ENCODE data around the gene LRMDA. TPM values are rescaled to one million over a fixed set of nuclear protein-coding genes. Genes with fewer than 3 reads are reported as not detected.

LRMDA gene
- total RNA-seq, 2 experiments from 2014 or later: not detected

GRCh38 chr10:76553263-76554032, 1122.0 kb downstream of the LRMDA start:
- no peak overlapping the region for H3K4me3 Mint-ChIP-seq
- CTCF ChIA-PET: no interaction called here
- no peak for DNase-seq
- no peaks in the 10 kb centered on the region for H3K36me3 Mint-ChIP-seq (ENCODE audit: low read depth)
- intact Hi-C loops (cut with micrococcal nuclease): no loop called here
- H3K27me3 Mint-ChIP-seq (ENCODE audit: low read depth): no peaks in the 10 kb centered on the region
- no peak overlapping the region for H3K27ac Mint-ChIP-seq
- no peaks in the 10 kb centered on the region for H3K4me1 Mint-ChIP-seq (ENCODE audit: low read depth)
- H3K9me3 Mint-ChIP-seq: no peaks in the 10 kb centered on the region

- H3K27ac Mint-ChIP-seq: no peak overlapping the region
- H3K36me3 Mint-ChIP-seq (ENCODE audit: low read depth): no peaks in the 10 kb centered on the region
- H3K4me1 Mint-ChIP-seq (ENCODE audit: low read depth): no peaks in the 10 kb centered on the region
- DNase-seq: no peak
- no peaks in the 10 kb centered on the region for H3K27me3 Mint-ChIP-seq (ENCODE audit: low read depth)
- CTCF ChIA-PET: no interaction called here
- intact Hi-C loops (cut with micrococcal nuclease): no loop called here
- H3K4me3 Mint-ChIP-seq: no peak overlapping the region
- H3K9me3 Mint-ChIP-seq: no peaks in the 10 kb centered on the region
These were observed 1122.6 kb downstream of the LRMDA start for GRCh38 chr10:76554033-76554408.

GRCh38 chr10:76554478-76554877, 1123.1 kb downstream of the LRMDA start:
- CTCF ChIA-PET: no interaction called here

GRCh38 chr10:76555067-76555670, 1123.7 kb downstream of the LRMDA start:
- Mint-ChIP-seq H3K4me3 (no peak overlapping the region), H3K4me1 (ENCODE audit: low read depth) (no peaks in the 10 kb centered on the region), H3K27me3 (ENCODE audit: low read depth) (no peaks in the 10 kb centered on the region), H3K27ac (no peak overlapping the region), H3K36me3 (ENCODE audit: low read depth) (no peaks in the 10 kb centered on the region), H3K9me3 (no peaks in the 10 kb centered on the region)
- no peak for DNase-seq
- CTCF ChIA-PET: interaction anchor here (0.7 kb wide), 1 partner anchor 71 kb away, joined by 5 read pairs; no protein-coding TSS in a partner anchor
- intact Hi-C loops (cut with micrococcal nuclease): no loop called here

More at GRCh38 chr10:76554478-76554877, 1123.1 kb downstream of the LRMDA start:
- no peak for DNase-seq
- Mint-ChIP-seq H3K36me3 (ENCODE audit: low read depth) (no peaks in the 10 kb centered on the region), H3K27ac (no peak overlapping the region), H3K27me3 (ENCODE audit: low read depth) (no peaks in the 10 kb centered on the region), H3K9me3 (no peaks in the 10 kb centered on the region), H3K4me1 (ENCODE audit: low read depth) (no peaks in the 10 kb centered on the region), H3K4me3 (no peak overlapping the region)
- intact Hi-C loops (cut with micrococcal nuclease): no loop called here

GRCh38 chr10:76557366-76557765, 1125.9 kb downstream of the LRMDA start:
- H3K4me1 Mint-ChIP-seq (ENCODE audit: low read depth): no peaks in the 10 kb centered on the region
- CTCF ChIA-PET: no interaction called here
- no peaks in the 10 kb centered on the region for H3K36me3 Mint-ChIP-seq (ENCODE audit: low read depth)

GRCh38 chr10:76558586-76558985, 1127.2 kb downstream of the LRMDA start:
- no peak overlapping the region for H3K27ac Mint-ChIP-seq
- CTCF ChIA-PET: no interaction called here
- no peak overlapping the region for H3K4me3 Mint-ChIP-seq
- intact Hi-C loops (cut with micrococcal nuclease): no loop called here
- DNase-seq: no peak
- H3K9me3 Mint-ChIP-seq: no peaks in the 10 kb centered on the region
- H3K36me3 Mint-ChIP-seq (ENCODE audit: low read depth): no peaks in the 10 kb centered on the region
- H3K27me3 Mint-ChIP-seq (ENCODE audit: low read depth): no peaks in the 10 kb centered on the region
- no peaks in the 10 kb centered on the region for H3K4me1 Mint-ChIP-seq (ENCODE audit: low read depth)

More at GRCh38 chr10:76557366-76557765, 1125.9 kb downstream of the LRMDA start:
- no peak overlapping the region for H3K4me3 Mint-ChIP-seq
- intact Hi-C loops (cut with micrococcal nuclease): no loop called here
- DNase-seq: no peak
- H3K27ac Mint-ChIP-seq: no peak overlapping the region
- no peaks in the 10 kb centered on the region for H3K9me3 Mint-ChIP-seq
- no peaks in the 10 kb centered on the region for H3K27me3 Mint-ChIP-seq (ENCODE audit: low read depth)

- no peak overlapping the region for H3K4me3 Mint-ChIP-seq
- H3K27ac Mint-ChIP-seq: no peak overlapping the region
- CTCF ChIA-PET: no interaction called here
- no peaks in the 10 kb centered on the region for H3K27me3 Mint-ChIP-seq (ENCODE audit: low read depth)
- DNase-seq: no peak
- H3K9me3 Mint-ChIP-seq: no peaks in the 10 kb centered on the region
- no peaks in the 10 kb centered on the region for H3K36me3 Mint-ChIP-seq (ENCODE audit: low read depth)
- intact Hi-C loops (cut with micrococcal nuclease): no loop called here
- H3K4me1 Mint-ChIP-seq (ENCODE audit: low read depth): no peaks in the 10 kb centered on the region
These were observed 1127.8 kb downstream of the LRMDA start for GRCh38 chr10:76558996-76559891.

- CTCF ChIA-PET: no interaction called here
- Mint-ChIP-seq H3K27ac (no peak overlapping the region), H3K27me3 (ENCODE audit: low read depth) (no peaks in the 10 kb centered on the region), H3K36me3 (ENCODE audit: low read depth) (no peaks in the 10 kb centered on the region), H3K4me3 (no peak overlapping the region), H3K4me1 (ENCODE audit: low read depth) (no peaks in the 10 kb centered on the region), H3K9me3 (no peaks in the 10 kb centered on the region)
- intact Hi-C loops (cut with micrococcal nuclease): no loop called here
- no peak for DNase-seq
These were observed 1128.4 kb downstream of the LRMDA start for GRCh38 chr10:76559892-76560220.

GRCh38 chr10:76560338-76560737, 1128.9 kb downstream of the LRMDA start:
- H3K9me3 Mint-ChIP-seq: no peaks in the 10 kb centered on the region
- H3K27me3 Mint-ChIP-seq (ENCODE audit: low read depth): no peaks in the 10 kb centered on the region
- intact Hi-C loops (cut with micrococcal nuclease): no loop called here
- DNase-seq: no peak
- H3K4me3 Mint-ChIP-seq: no peak overlapping the region
- no peaks in the 10 kb centered on the region for H3K36me3 Mint-ChIP-seq (ENCODE audit: low read depth)
- no peaks in the 10 kb centered on the region for H3K4me1 Mint-ChIP-seq (ENCODE audit: low read depth)
- CTCF ChIA-PET: no interaction called here
- no peak overlapping the region for H3K27ac Mint-ChIP-seq

- DNase-seq: no peak
- H3K36me3 Mint-ChIP-seq (ENCODE audit: low read depth): no peaks in the 10 kb centered on the region
- no peaks in the 10 kb centered on the region for H3K27me3 Mint-ChIP-seq (ENCODE audit: low read depth)
- H3K27ac Mint-ChIP-seq: no peak overlapping the region
- peaks cover 3% of the 10 kb centered on the region for H3K9me3 Mint-ChIP-seq
- CTCF ChIA-PET: no interaction called here
- no peak overlapping the region for H3K4me3 Mint-ChIP-seq
- H3K4me1 Mint-ChIP-seq (ENCODE audit: low read depth): no peaks in the 10 kb centered on the region
- intact Hi-C loops (cut with micrococcal nuclease): no loop called here
These were observed 1131.9 kb downstream of the LRMDA start for GRCh38 chr10:76563286-76563685.

GRCh38 chr10:76572021-76572420, 1140.6 kb downstream of the LRMDA start:
- no peaks in the 10 kb centered on the region for H3K4me1 Mint-ChIP-seq (ENCODE audit: low read depth)
- H3K9me3 Mint-ChIP-seq: peaks cover 3% of the 10 kb centered on the region
- no peak overlapping the region for H3K4me3 Mint-ChIP-seq
- H3K27ac Mint-ChIP-seq: no peak overlapping the region
- H3K27me3 Mint-ChIP-seq (ENCODE audit: low read depth): no peaks in the 10 kb centered on the region
- no peak for DNase-seq
- CTCF ChIA-PET: no interaction called here
- intact Hi-C loops (cut with micrococcal nuclease): no loop called here
- H3K36me3 Mint-ChIP-seq (ENCODE audit: low read depth): no peaks in the 10 kb centered on the region

- Mint-ChIP-seq H3K4me3 (no peak overlapping the region), H3K27ac (no peak overlapping the region), H3K4me1 (ENCODE audit: low read depth) (no peaks in the 10 kb centered on the region), H3K9me3 (no peaks in the 10 kb centered on the region), H3K36me3 (ENCODE audit: low read depth) (no peaks in the 10 kb centered on the region), H3K27me3 (ENCODE audit: low read depth) (no peaks in the 10 kb centered on the region)
- no peak for DNase-seq
- intact Hi-C loops (cut with micrococcal nuclease): no loop called here
- CTCF ChIA-PET: no interaction called here
These were observed 1145.0 kb downstream of the LRMDA start for GRCh38 chr10:76576276-76576962.

All from activated naive CD4-positive, alpha-beta T cell treated with anti-CD3 and anti-CD28 coated beads for 36 hours (primary cell).